ENCODE results near the gene SPATA2.

Gene SPATA2

DNA sequence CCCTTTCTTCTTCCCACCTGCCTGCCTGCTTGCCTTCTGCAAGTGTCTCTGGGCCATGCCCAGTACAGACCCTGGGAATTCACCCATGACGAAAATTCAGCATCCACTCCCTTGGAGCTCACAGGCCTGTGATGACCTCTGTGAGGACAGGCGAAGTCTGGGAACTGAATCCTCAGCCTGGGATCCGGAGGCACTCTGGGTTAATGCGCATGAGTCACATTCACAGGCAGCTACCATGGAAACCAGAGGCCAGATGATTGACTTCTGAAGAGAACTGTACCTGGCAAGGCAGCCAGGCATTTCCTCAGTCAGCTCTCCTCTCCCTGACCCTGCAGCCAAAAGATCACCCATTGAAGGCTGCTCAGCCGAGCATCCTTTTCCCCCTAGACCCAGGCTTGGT, 61.7 kb downstream of the SPATA2 start:
- no peak for DNase-seq
